Tibial artery (tissue), 4 donors: ENCODE results near the gene TTC28.
"Not testable (repeated sequence)": the region's sequence is repeated elsewhere in the genome, so short reads cannot be mapped to it uniquely, and the experiment has no call there.

ENCODE experiments used
- DNase-seq, 2 donors: peaks; one replicate each; pipeline ENCODE4 v3.0.0-alpha.2; 2019
- H3K27ac ChIP-seq, 2 donors: fragments of 200-600 bp; sonication (generic) in 1 of 2; 1 replicate in 1 of 2; 2 replicates in 1 of 2; pipeline ENCODE4 v1.5.1; 2018 to 2019; ENCODE audit warnings: mild to moderate bottlenecking in 1 of 2
- H3K27me3 ChIP-seq, 2 donors: fragments of 200-600 bp; sonication (generic) in 1 of 2; one replicate each; pipeline versions ENCODE4 v1.5.1 to v1.6.0; 2016 to 2019
- H3K36me3 ChIP-seq, 3 donors: fragments of 200-600 bp; sonication (generic) in 2 of 3; one replicate each; pipeline ENCODE4 v1.5.1; 2016 to 2019; ENCODE audit warnings: mild to moderate bottlenecking in 2 of 3
- H3K4me1 ChIP-seq, 4 donors: fragments of 200-600 bp; sonication (generic) in 2 of 4; 1 replicate in 3 of 4; 2 replicates in 1 of 4; pipeline ENCODE4 v1.5.1; 2016 to 2019
- H3K4me3 ChIP-seq, 2 donors: fragments of 200-600 bp; sonication (generic) in 1 of 2; 1 replicate in 1 of 2; 2 replicates in 1 of 2; pipeline ENCODE4 v1.5.1; 2018 to 2019; ENCODE audit warnings: mild to moderate bottlenecking in 2 of 2
- H3K9me3 ChIP-seq, 3 donors: fragments of 200-600 bp; sonication (generic) in 1 of 3; one replicate each; pipeline ENCODE4 v1.5.1; 2016 to 2019
- CTCF ChIP-seq, 2 experiments: fragments of 200-600 bp in 1 of 2; fragments of 450-650 bp in 1 of 2; IDR thresholded peaks; one replicate each; pipeline ENCODE4 v1.5.1; 2017 to 2019; ENCODE audit warnings: antibody characterized with exemption in 2 of 2, mild to moderate bottlenecking in 1 of 2, moderate library complexity in 1 of 2
- intact Hi-C: fragments of 100-400 bp; cut with DNase I; formaldehyde crosslinking; loops from one replicate; pipeline ENCODE4 v1.15.0; 2023; ENCODE audit warnings: low total_unique reads

TTC28 gene

GRCh38 chr22:28373831-28374230 is 305.8 kb downstream of the TTC28 start:
- Histone ChIP-seq H3K27me3 (no peaks in the 10 kb centered on the region), H3K27ac (no peak overlapping the region), H3K4me3 (no peak overlapping the region), H3K4me1 (peaks cover 0 to 37% (median 18%) of the 10 kb centered on the region in 4 donors), H3K9me3 (no peaks in the 10 kb centered on the region), H3K36me3 (no peaks in the 10 kb centered on the region)
- no peak for DNase-seq
- no peak for TF ChIP-seq CTCF (IDR thresholded peaks at IDR 0.05)
- intact Hi-C loops: no loop called here

GRCh38 chr22:28369854-28370253 is 309.8 kb downstream of the TTC28 start:
- no peak for TF ChIP-seq CTCF (IDR thresholded peaks at IDR 0.05)
- Histone ChIP-seq H3K4me1 (peaks cover 0 to 21% (median 14%) of the 10 kb centered on the region in 4 donors), H3K27me3 (no peaks in the 10 kb centered on the region), H3K9me3 (no peaks in the 10 kb centered on the region), H3K4me3 (no peak overlapping the region), H3K27ac (no peak overlapping the region), H3K36me3 (no peaks in the 10 kb centered on the region)
- no peak for DNase-seq
- intact Hi-C loops: no loop called here

DNA sequence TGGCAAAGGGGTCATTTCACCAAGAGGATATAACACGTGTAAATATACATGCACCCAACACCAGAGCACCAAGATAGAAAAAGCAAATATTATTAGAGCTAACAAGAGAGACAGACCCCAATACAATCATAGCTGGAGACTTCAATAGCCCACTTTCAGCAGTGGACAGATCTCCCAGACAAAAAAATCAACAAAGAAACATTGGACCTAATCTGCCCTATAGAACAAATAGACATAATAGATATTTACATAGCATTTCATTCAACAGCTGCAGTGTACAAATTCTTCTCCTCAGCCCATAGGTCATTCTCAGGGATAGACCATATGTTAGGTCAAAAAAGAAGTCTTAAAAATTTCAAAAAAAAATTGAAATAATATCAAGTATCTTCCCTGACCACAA is 312.8 kb downstream of the TTC28 start:
- H3K27ac ChIP-seq: no peak overlapping the region
- DNase-seq: no peak
- H3K4me1 ChIP-seq: no peaks in the 10 kb centered on the region
- H3K36me3 ChIP-seq: no peaks in the 10 kb centered on the region
- intact Hi-C loops: no loop called here
- no peaks in the 10 kb centered on the region for H3K9me3 ChIP-seq
- no peak for TF ChIP-seq CTCF (IDR thresholded peaks at IDR 0.05)
- no peaks in the 10 kb centered on the region for H3K27me3 ChIP-seq
- H3K4me3 ChIP-seq: no peak overlapping the region

DNA sequence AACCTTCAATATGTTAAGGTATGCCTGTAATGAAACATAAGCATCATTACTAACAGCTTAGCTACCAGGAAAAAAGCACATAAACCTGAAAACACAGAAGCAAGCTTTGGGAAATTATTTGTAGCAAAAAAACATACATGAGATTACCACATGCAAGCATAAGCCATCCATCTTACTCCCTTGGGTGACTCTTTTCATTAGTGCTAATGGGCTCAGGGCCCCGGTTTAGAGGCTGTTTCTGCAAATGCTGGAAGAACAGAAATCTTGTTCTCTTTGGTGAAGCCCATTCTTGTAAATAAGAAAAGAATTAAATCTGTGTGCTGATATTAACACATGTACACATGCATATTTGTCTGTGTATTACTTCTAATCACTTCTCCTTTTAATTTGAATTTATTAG is 314.3 kb downstream of the TTC28 start:
- H3K4me3 ChIP-seq: no peak overlapping the region
- no peak overlapping the region for H3K27ac ChIP-seq
- intact Hi-C loops: no loop called here
- no peaks in the 10 kb centered on the region for H3K36me3 ChIP-seq
- no peak for TF ChIP-seq CTCF (IDR thresholded peaks at IDR 0.05)
- H3K9me3 ChIP-seq: no peaks in the 10 kb centered on the region
- no peaks in the 10 kb centered on the region for H3K27me3 ChIP-seq
- no peak for DNase-seq
- H3K4me1 ChIP-seq: no peaks in the 10 kb centered on the region

GRCh38 chr22:28364105-28364504 is 315.5 kb downstream of the TTC28 start:
- H3K9me3 ChIP-seq, H3K27ac ChIP-seq, DNase-seq, intact Hi-C loops, H3K4me1 ChIP-seq, H3K27me3 ChIP-seq, H3K4me3 ChIP-seq, H3K36me3 ChIP-seq: not testable (repeated sequence)

GRCh38 chr22:28360939-28361338 is 318.7 kb downstream of the TTC28 start:
- Histone ChIP-seq H3K9me3 (no peaks in the 10 kb centered on the region), H3K36me3 (no peaks in the 10 kb centered on the region), H3K4me1 (no peaks in the 10 kb centered on the region), H3K27ac (no peak overlapping the region), H3K4me3 (no peak overlapping the region), H3K27me3 (no peaks in the 10 kb centered on the region)
- DNase-seq: no peak
- no peak for TF ChIP-seq CTCF (IDR thresholded peaks at IDR 0.05)
- intact Hi-C loops: no loop called here
